ENCODE measurements around the gene KDM4B.

Gene KDM4B

GRCh38 chr19:4984438-4984990 lies 15.6 kb downstream of the KDM4B start:
- no peak for DNase-seq (ENCODE audit: low read depth in 2 of 2)

- DNase-seq (ENCODE audit: low read depth in 2 of 2), result no peak
Measured at GRCh38 chr19:4985551-4985991, 16.7 kb downstream of the KDM4B start.

GRCh38 chr19:4986056-4986455 lies 17.1 kb downstream of the KDM4B start:
- no peak for DNase-seq (ENCODE audit: low read depth in 2 of 2)

- no peak for DNase-seq (ENCODE audit: low read depth in 2 of 2)
Measured at GRCh38 chr19:4986471-4986891, 17.6 kb downstream of the KDM4B start.

- DNase-seq (ENCODE audit: low read depth in 2 of 2), result no peak
Measured at GRCh38 chr19:4987256-4987655, 18.3 kb downstream of the KDM4B start.

- DNase-seq (ENCODE audit: low read depth in 2 of 2), result no peak
Measured at GRCh38 chr19:4987692-4988370, 18.9 kb downstream of the KDM4B start.

GRCh38 chr19:4988770-4989251 lies 19.9 kb downstream of the KDM4B start:
- DNase-seq (ENCODE audit: low read depth in 2 of 2), result no peak

GRCh38 chr19:4990306-4990705 lies 21.4 kb downstream of the KDM4B start:
- DNase-seq (ENCODE audit: low read depth in 2 of 2), result no peak

GRCh38 chr19:4991538-4991937 lies 22.6 kb downstream of the KDM4B start:
- DNase-seq (ENCODE audit: low read depth in 2 of 2), result no peak

- DNase-seq (ENCODE audit: low read depth in 2 of 2), result no peak
Measured at GRCh38 chr19:4991996-4992698, 23.2 kb downstream of the KDM4B start.

GRCh38 chr19:4993683-4994082 lies 24.8 kb downstream of the KDM4B start:
- DNase-seq (ENCODE audit: low read depth in 2 of 2), result no peak

- DNase-seq (ENCODE audit: low read depth in 2 of 2), result no peak
Measured at GRCh38 chr19:4996701-4997100, 27.8 kb downstream of the KDM4B start.

GRCh38 chr19:4997297-4997696 lies 28.4 kb downstream of the KDM4B start:
- no peak for DNase-seq (ENCODE audit: low read depth in 2 of 2)

GRCh38 chr19:5000120-5000611 lies 31.3 kb downstream of the KDM4B start:
- DNase-seq (ENCODE audit: low read depth in 2 of 2), result no peak

- no peak for DNase-seq (ENCODE audit: low read depth in 2 of 2)
Measured at GRCh38 chr19:5001615-5002014, 32.7 kb downstream of the KDM4B start.

- no peak for DNase-seq (ENCODE audit: low read depth in 2 of 2)
Measured at GRCh38 chr19:5002143-5002542, 33.2 kb downstream of the KDM4B start.

- DNase-seq (ENCODE audit: low read depth in 2 of 2), result no peak
Measured at GRCh38 chr19:5003781-5004180, 34.9 kb downstream of the KDM4B start.

GRCh38 chr19:5005096-5005495 lies 36.2 kb downstream of the KDM4B start:
- DNase-seq (ENCODE audit: low read depth in 2 of 2), result no peak

GRCh38 chr19:5006201-5006600 lies 37.3 kb downstream of the KDM4B start:
- no peak for DNase-seq (ENCODE audit: low read depth in 2 of 2)

- no peak for DNase-seq (ENCODE audit: low read depth in 2 of 2)
Measured at GRCh38 chr19:5006821-5007220, 37.9 kb downstream of the KDM4B start.

GRCh38 chr19:5011476-5012238 lies 42.7 kb downstream of the KDM4B start:
- DNase-seq (ENCODE audit: low read depth in 2 of 2), result no peak
